GM12875 (cell line): Measurements from ENCODE around the gene PTPN5.

Experiments
- H3K4me3 ChIP-seq: one replicate; pipeline ENCODE4 v1.5.1; 2011; ENCODE audit warnings: low read depth, low read length, control low read depth
- CTCF ChIP-seq: IDR thresholded peaks from 2 replicates; pipeline ENCODE4 v1.5.1; 2011; ENCODE audit warnings: low read depth, mild to moderate bottlenecking, control low read depth, inconsistent platforms, low read length, moderate library complexity, borderline replicate concordance; ENCODE audit not compliant: insufficient read depth

The PTPN5 gene

GRCh38 chr11:18731441-18731840 is 60.2 kb downstream of the PTPN5 start:
- no peak for TF ChIP-seq CTCF
- no peak overlapping the region for H3K4me3 ChIP-seq

- H3K4me3 ChIP-seq, result no peak overlapping the region
- TF ChIP-seq CTCF, result no peak
Observed at GRCh38 chr11:18730020-18730419, 61.6 kb downstream of the PTPN5 start.

GRCh38 chr11:18729426-18729825 is 62.2 kb downstream of the PTPN5 start:
- no peak overlapping the region for H3K4me3 ChIP-seq
- TF ChIP-seq CTCF, result no peak

- no peak for TF ChIP-seq CTCF
- no peak overlapping the region for H3K4me3 ChIP-seq
Observed at GRCh38 chr11:18728658-18729057, 62.9 kb downstream of the PTPN5 start.

- peak; percentile 97 for TF ChIP-seq CTCF
Observed at GRCh38 chr11:18727479-18728236, 63.9 kb downstream of the PTPN5 start.

GRCh38 chr11:18726040-18726439 is 65.6 kb downstream of the PTPN5 start, which contains the start of gene IGSF22:
IGSF22 (minus strand) TSS chr11:18726188; CDS start chr11:18724236, 1,952 bp downstream.
- no peak within 1 kb of the TSS for H3K4me3 ChIP-seq
- TF ChIP-seq CTCF, result no peak

More at GRCh38 chr11:18727479-18728236, 63.9 kb downstream of the PTPN5 start:
- no peak overlapping the region for H3K4me3 ChIP-seq

- TF ChIP-seq CTCF, result no peak
- no peak overlapping the region for H3K4me3 ChIP-seq
Observed at GRCh38 chr11:18723991-18724390, 67.6 kb downstream of the PTPN5 start.
